ENCODE measurements around the gene HPS6. TPM values are rescaled to one million over a fixed set of nuclear protein-coding genes. Genes with fewer than 3 reads are reported as not detected.
A peak's percentile ranks its signal among the peaks of the same experiment; 100 is the strongest.
"Not testable (repeated sequence)": the region's sequence is repeated elsewhere in the genome, so short reads cannot be mapped to it uniquely, and the experiment has no call there.

The HPS6 gene
- 11.1 TPM for total RNA-seq
- 18.7 TPM for polyA plus RNA-seq

DNA sequence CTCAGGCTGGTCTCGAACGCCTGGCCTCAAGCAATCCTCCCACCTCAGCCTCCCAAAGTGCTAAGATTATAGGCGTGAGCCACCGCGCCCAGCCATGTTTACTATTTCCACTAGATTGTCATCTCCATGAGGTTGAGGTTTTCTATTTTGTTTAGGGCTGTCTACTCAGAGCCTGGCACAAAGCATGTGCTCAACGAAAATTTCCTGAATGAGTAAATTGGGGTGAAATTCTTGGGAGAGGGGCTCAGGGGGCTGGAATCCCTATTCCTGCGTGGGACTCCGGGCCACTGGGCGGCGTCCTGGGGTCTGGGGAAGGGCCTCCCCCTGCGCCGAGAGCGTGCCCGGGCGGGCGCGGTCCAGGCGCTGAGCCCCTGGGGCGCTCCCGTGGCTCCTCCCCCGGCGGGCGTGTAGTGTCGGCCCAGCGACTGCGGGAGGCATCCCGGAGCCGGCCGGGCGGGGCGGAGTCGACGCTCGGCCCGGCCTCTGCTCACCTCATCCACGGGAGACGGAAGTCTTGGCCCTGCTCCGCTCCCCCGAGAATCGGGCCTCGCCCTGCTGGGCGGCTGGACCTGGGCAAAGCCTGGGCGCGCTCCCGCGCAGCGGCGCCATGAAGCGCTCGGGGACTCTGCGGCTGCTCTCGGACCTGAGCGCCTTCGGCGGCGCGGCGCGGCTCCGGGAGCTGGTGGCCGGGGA lies at the start of gene HPS6:
TSS of gene HPS6 (plus strand) at position 482 of the 693 bp plus-strand sequence. CDS start at position 608, 126 bp downstream.
- peaks cover 3% of the 10 kb centered on the region for H3K4me1 ChIP-seq (ENCODE audit: insufficient read depth)
- no peaks in the 10 kb centered on the region for H3K36me3 ChIP-seq (ENCODE audit: insufficient read depth)
- DNase-seq (ENCODE audit: extremely low spot score): peak; percentile 83
- under 1% methylated on average over 61 of the region's 61 CpGs for WGBS
- peak within 1 kb of the TSS; percentile 93 for H3K4me3 ChIP-seq (ENCODE audit: low read depth, low read length)
- peak within 1 kb of the TSS; percentile 95 for H3K27ac ChIP-seq (ENCODE audit: low read depth)

DNA sequence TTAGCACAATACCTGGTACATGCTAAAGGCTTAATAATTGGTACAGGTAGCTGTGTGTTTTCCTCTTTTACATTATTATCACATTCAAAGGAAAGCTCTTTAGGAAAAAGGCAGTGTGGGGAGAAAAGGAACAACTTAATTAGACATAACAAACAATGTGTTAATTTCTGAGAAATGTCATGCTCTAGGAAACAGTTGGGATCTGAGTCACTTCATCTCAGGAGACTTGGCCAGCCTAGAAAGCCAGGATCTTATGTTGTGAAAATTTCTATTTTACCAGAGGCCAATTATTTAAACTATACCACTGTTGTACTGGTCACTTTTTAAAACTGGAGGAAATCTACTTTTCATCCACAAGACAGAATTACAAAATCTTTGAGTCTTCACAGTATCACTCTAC lies 48.7 kb upstream of the HPS6 start:
- no peak for DNase-seq (ENCODE audit: extremely low spot score)
- H3K27ac ChIP-seq (ENCODE audit: low read depth): no peak overlapping the region
- no peak overlapping the region for H3K4me3 ChIP-seq (ENCODE audit: low read depth, low read length)
- peaks cover 3% of the 10 kb centered on the region for H3K36me3 ChIP-seq (ENCODE audit: insufficient read depth)
- no peaks in the 10 kb centered on the region for H3K4me1 ChIP-seq (ENCODE audit: insufficient read depth)

DNA sequence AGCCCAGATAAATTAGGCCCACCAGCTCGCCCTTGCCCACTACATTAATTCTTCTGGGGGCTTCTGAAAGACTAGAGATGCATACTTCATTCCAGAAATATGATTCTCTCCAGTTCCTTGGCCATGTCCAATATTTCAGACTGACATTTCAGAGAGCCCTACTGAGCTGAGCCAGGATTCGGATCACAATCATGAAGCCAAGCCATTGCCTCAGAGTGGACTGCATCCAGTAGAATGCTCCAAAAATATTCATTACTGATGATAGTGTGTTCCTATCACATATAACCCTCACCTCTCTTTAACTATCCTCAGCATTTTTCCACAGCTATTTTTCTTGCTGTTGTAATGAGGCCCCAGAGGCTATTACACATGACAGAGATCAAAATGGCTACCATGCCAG lies 47.9 kb upstream of the HPS6 start:
- Histone ChIP-seq H3K27ac (ENCODE audit: low read depth) (no peak overlapping the region), H3K36me3 (ENCODE audit: insufficient read depth) (peaks cover 3% of the 10 kb centered on the region), H3K4me1 (ENCODE audit: insufficient read depth) (no peaks in the 10 kb centered on the region), H3K4me3 (ENCODE audit: low read depth, low read length) (no peak overlapping the region)
- WGBS: 84% methylated on average over 2 of the region's 2 CpGs
- DNase-seq (ENCODE audit: extremely low spot score): no peak

- 99% methylated on average over 2 of the region's 2 CpGs for WGBS
- no peak for DNase-seq (ENCODE audit: extremely low spot score)
- no peak overlapping the region for H3K4me3 ChIP-seq (ENCODE audit: low read depth, low read length)
- H3K27ac ChIP-seq (ENCODE audit: low read depth): no peak overlapping the region
- H3K4me1 ChIP-seq (ENCODE audit: insufficient read depth): no peaks in the 10 kb centered on the region
- peaks cover 10% of the 10 kb centered on the region for H3K36me3 ChIP-seq (ENCODE audit: insufficient read depth)
Measured at GRCh38 chr10:102020938-102021337, 44.2 kb upstream of the HPS6 start.

GRCh38 chr10:102024799-102025198 lies 40.4 kb upstream of the HPS6 start:
- no peak for DNase-seq (ENCODE audit: extremely low spot score)
- 85% methylated on average over 3 of the region's 3 CpGs for WGBS
- Histone ChIP-seq H3K36me3 (ENCODE audit: insufficient read depth) (peaks cover 8% of the 10 kb centered on the region), H3K27ac (ENCODE audit: low read depth) (no peak overlapping the region), H3K4me1 (ENCODE audit: insufficient read depth) (no peaks in the 10 kb centered on the region), H3K4me3 (ENCODE audit: low read depth, low read length) (no peak overlapping the region)

GRCh38 chr10:102027261-102027660 lies 37.9 kb upstream of the HPS6 start:
- H3K4me3 ChIP-seq (ENCODE audit: low read depth, low read length): no peak overlapping the region
- H3K36me3 ChIP-seq (ENCODE audit: insufficient read depth): peaks cover 8% of the 10 kb centered on the region
- no peak for DNase-seq (ENCODE audit: extremely low spot score)
- 89% methylated on average over 2 of the region's 2 CpGs for WGBS
- H3K4me1 ChIP-seq (ENCODE audit: insufficient read depth): no peaks in the 10 kb centered on the region
- H3K27ac ChIP-seq (ENCODE audit: low read depth): no peak overlapping the region

DNA sequence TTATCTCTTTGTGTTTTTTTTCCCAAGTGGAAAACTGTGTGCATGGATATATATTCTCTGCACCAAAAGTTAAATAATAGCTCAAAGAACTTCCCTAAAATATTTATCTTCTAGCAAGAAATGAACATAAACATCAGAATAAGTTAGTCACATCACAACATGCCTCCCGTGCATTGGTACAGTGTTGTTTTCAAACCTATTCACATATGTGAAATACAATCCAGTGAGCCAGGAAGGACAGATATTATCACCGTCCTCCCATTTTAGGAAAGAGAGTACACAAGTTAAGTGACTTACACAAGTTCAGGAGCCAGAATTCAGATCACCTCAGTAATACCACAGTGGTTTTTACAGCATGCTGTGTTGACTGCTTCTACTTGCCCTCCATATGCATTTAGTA lies 31.4 kb upstream of the HPS6 start:
- 87% methylated on average over 2 of the region's 2 CpGs for WGBS
- H3K36me3 ChIP-seq (ENCODE audit: insufficient read depth): peaks cover 2% of the 10 kb centered on the region
- H3K4me1 ChIP-seq (ENCODE audit: insufficient read depth): no peaks in the 10 kb centered on the region
- H3K27ac ChIP-seq (ENCODE audit: low read depth): no peak overlapping the region
- H3K4me3 ChIP-seq (ENCODE audit: low read depth, low read length): no peak overlapping the region
- no peak for DNase-seq (ENCODE audit: extremely low spot score)

GRCh38 chr10:102035807-102036206 lies 29.3 kb upstream of the HPS6 start:
- not testable (repeated sequence) for H3K4me1 ChIP-seq (ENCODE audit: insufficient read depth); H3K36me3 ChIP-seq (ENCODE audit: insufficient read depth); H3K27ac ChIP-seq (ENCODE audit: low read depth); DNase-seq (ENCODE audit: extremely low spot score); H3K4me3 ChIP-seq (ENCODE audit: low read depth, low read length)
- WGBS: 96% methylated on average over 33 of the region's 33 CpGs

- peaks cover 2% of the 10 kb centered on the region for H3K36me3 ChIP-seq (ENCODE audit: insufficient read depth)
- DNase-seq (ENCODE audit: extremely low spot score): no peak
- H3K4me1 ChIP-seq (ENCODE audit: insufficient read depth): no peaks in the 10 kb centered on the region
- no peak overlapping the region for H3K27ac ChIP-seq (ENCODE audit: low read depth)
- H3K4me3 ChIP-seq (ENCODE audit: low read depth, low read length): no peak overlapping the region
Measured at GRCh38 chr10:102038410-102038809, 26.7 kb upstream of the HPS6 start.

DNA sequence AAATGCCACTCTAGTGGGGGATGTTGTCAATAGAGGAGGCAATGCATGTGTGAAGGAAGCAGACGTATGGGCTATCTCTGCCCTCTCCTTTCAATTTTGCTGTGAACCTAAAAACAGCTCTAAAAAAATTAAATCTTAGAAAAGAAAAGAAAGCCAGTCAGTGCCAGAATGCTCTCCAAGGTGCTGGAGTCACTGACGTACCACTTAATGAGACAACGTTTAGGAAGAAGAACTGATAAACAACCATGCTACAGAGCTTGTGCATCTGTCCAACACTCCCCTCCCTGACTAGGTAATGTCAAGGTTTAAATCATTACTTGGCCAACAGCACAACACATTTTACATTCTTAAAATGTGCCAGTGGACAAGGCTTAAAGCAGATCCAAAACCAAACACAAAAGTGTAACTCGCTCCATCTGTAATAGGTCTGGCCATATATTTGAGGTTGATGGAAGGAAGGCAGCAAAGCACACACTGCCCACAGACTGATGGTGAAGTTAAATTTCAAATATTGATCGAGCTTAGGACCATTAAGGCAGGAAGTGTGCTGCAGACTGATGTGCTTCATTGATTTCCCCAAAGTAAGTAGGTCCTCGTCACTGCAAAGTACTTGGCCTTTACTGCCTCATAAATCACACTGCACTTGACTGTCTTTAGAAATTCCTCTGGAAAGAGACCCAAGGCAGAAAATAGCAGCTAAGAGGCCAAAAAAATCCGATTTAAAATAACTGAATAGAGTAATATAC lies 24.7 kb upstream of the HPS6 start:
- WGBS: 56% methylated on average over 7 of the region's 7 CpGs

GRCh38 chr10:102045292-102045691 lies 19.9 kb upstream of the HPS6 start:
- DNase-seq (ENCODE audit: extremely low spot score): no peak
- Histone ChIP-seq H3K36me3 (ENCODE audit: insufficient read depth) (no peaks in the 10 kb centered on the region), H3K4me3 (ENCODE audit: low read depth, low read length) (no peak overlapping the region), H3K27ac (ENCODE audit: low read depth) (no peak overlapping the region), H3K4me1 (ENCODE audit: insufficient read depth) (no peaks in the 10 kb centered on the region)
- WGBS: 64% methylated on average over 3 of the region's 3 CpGs

More for the DNA sequence above, 24.7 kb upstream of the HPS6 start:
- H3K4me1 ChIP-seq (ENCODE audit: insufficient read depth): no peaks in the 10 kb centered on the region
- peaks cover 2% of the 10 kb centered on the region for H3K36me3 ChIP-seq (ENCODE audit: insufficient read depth)
- no peak overlapping the region for H3K27ac ChIP-seq (ENCODE audit: low read depth)
- no peak overlapping the region for H3K4me3 ChIP-seq (ENCODE audit: low read depth, low read length)
- DNase-seq (ENCODE audit: extremely low spot score): no peak

DNA sequence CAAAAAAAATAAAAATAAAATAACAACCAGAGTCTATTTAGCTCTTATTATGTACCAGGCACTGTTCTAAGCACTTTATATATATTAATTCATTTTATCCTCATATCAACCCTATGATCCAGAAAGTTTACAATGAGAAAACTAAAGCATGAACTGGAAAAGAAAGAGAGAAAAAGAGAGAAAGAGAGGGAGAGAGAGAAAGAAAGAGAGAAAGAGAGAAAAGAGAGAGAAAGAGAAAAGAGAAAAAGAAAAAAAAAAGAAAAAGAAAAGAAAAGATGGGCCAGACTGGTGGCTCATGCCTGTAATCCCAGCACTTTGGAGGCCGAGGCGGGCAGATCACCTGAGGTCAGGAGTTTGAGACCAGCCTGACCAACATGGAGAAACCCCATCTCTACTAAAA lies 19.1 kb upstream of the HPS6 start:
- no peaks in the 10 kb centered on the region for H3K4me1 ChIP-seq (ENCODE audit: insufficient read depth)
- H3K27ac ChIP-seq (ENCODE audit: low read depth): no peak overlapping the region
- DNase-seq (ENCODE audit: extremely low spot score): no peak
- WGBS: 99% methylated on average over 2 of the region's 2 CpGs
- H3K4me3 ChIP-seq (ENCODE audit: low read depth, low read length): no peak overlapping the region
- H3K36me3 ChIP-seq (ENCODE audit: insufficient read depth): no peaks in the 10 kb centered on the region

GRCh38 chr10:102054881-102055646 lies 10.1 kb upstream of the HPS6 start:
- not testable (repeated sequence) for H3K4me1 ChIP-seq (ENCODE audit: insufficient read depth); DNase-seq (ENCODE audit: extremely low spot score); H3K36me3 ChIP-seq (ENCODE audit: insufficient read depth)
- peak overlapping the region; percentile 86 for H3K4me3 ChIP-seq (ENCODE audit: low read depth, low read length)
- peak overlapping the region; percentile 93 for H3K27ac ChIP-seq (ENCODE audit: low read depth)
- 69% methylated on average over 34 of the region's 34 CpGs for WGBS
